ENCODE results near the gene ATF7. TPM values are rescaled to one million over a fixed set of nuclear protein-coding genes. Genes with fewer than 3 reads are reported as not detected.

Gene ATF7
- polyA plus RNA-seq, 1 experiment, result 27.1 TPM

DNA sequence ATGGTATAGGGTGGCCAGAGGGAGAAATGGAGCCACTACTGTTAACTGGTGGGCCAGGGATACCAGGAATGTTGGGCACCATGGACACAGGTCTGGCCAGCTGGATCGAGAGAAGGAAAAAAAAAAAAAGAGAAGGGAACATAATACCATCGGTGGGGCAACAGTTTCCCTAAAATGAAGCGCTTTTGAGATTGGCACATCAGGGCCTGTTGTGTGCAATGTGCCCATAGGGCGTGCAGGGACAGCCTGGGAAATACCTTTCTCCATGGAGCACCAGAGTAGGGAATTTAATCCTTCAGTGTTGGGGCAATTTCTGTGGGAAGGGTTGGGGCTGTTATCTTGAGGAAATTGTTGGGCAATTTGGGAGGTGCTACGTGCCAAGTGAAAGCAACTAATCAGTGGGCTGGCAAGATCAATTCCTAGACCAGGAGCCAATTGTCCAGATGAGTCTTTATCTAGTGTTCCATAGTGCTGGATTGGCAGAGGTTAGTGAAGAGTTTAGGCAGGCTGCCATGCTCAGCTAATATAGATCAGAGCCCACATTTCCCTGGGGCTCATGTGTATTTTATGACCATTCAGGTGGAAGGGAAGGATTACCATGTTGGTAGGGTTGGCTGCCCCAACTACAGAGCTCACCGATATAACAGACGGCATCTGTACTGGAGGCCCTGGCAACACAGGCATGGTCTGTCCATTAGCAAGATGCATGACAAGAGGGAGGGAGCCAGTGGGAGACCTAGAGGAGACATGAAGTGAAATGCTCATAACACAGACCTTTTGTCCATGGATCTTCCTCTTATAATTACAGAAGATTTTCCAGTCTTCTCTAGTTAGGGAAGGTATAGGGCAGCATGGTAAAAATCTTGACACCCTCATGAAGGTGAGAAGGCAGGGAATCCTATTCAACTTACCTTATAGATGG, 93.4 kb downstream of the ATF7 start:
- H3K4me3 ChIP-seq (ENCODE audit: low read depth, low read length), result no peak overlapping the region
- ChIA-PET POLR2A (interaction anchor here (0.6 kb wide), 1 partner anchor 187 kb away, joined by 3 read pairs; no protein-coding TSS in a partner anchor), CTCF (interaction anchor here (0.8 to 1.8 kb wide), 3 partner anchors 11 to 214 kb away, joined by 3 to 6 read pairs (median 3); partner anchors contain the start of gene ATP5MC2)
- DNase-seq (ENCODE audit: low read depth, low spot score), result no peak
- no peaks in the 10 kb centered on the region for H3K27me3 ChIP-seq (ENCODE audit: control insufficient read depth, insufficient read depth, low read length)
- no peak overlapping the region for H3K27ac ChIP-seq (ENCODE audit: low read depth, low read length)
- no peak for TF ChIP-seq CTCF (IDR thresholded peaks at IDR 0.05; ENCODE audit: low read depth, low read length)
- no peaks in the 10 kb centered on the region for H3K9me3 ChIP-seq (ENCODE audit: control insufficient read depth, insufficient read depth, low read length)

DNA sequence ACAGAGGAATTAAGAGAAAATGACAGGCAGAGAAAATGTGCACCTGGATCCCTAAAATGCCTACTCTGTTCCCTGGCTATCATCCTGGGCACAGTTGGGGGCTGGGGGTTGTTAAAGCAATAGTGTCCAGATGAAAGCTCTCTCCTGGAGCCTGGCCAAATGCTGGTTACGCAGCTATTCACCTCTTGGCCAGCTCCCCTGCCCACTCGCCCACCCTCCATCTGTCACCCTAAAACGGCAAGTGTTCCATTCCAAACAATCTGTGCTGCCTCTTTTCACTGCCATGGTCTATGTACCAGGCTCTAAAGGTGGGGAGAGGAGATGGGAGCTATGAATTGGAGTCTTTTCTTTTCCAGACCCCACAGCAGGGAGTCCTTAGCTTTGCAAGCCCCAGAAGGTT, 94.2 kb downstream of the ATF7 start:
- DNase-seq (ENCODE audit: low read depth, low spot score), result no peak
- H3K27ac ChIP-seq (ENCODE audit: low read depth, low read length), result no peak overlapping the region
- POLR2A ChIA-PET, result no interaction called here
- no peaks in the 10 kb centered on the region for H3K9me3 ChIP-seq (ENCODE audit: control insufficient read depth, insufficient read depth, low read length)
- TF ChIP-seq CTCF (IDR thresholded peaks at IDR 0.05; ENCODE audit: low read depth, low read length), result no peak
- no peak overlapping the region for H3K4me3 ChIP-seq (ENCODE audit: low read depth, low read length)
- CTCF ChIA-PET, result interaction anchor here (0.8 to 1.8 kb wide), 3 partner anchors 12 to 214 kb away, joined by 3 to 6 read pairs (median 3); no protein-coding TSS in a partner anchor
- H3K27me3 ChIP-seq (ENCODE audit: control insufficient read depth, insufficient read depth, low read length), result no peaks in the 10 kb centered on the region

DNA sequence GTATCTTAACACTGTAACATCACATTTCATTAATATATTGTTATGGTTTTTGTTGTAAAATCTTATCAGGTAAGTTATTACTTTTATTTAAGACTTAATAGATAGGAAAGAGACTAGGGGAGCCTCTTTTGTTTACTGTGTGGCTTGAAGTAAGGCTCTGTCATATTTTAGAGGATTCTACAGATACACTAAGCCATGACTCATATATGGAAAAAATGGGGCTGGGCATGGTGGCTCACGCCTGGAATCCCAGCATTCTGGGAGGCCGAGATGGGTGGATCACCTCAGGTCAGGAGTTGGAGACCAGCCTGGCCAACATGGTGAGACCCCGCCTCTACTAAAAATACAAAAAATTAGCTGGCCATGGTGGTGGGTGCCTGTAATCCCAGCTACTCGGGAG, 95.3 kb downstream of the ATF7 start:
- H3K4me3 ChIP-seq (ENCODE audit: low read depth, low read length), result no peak overlapping the region
- no peak overlapping the region for H3K27ac ChIP-seq (ENCODE audit: low read depth, low read length)
- ChIA-PET POLR2A (no interaction called here), CTCF (interaction anchor here (1.8 kb wide), 1 partner anchor 13 kb away, joined by 6 read pairs; no protein-coding TSS in a partner anchor)
- no peaks in the 10 kb centered on the region for H3K9me3 ChIP-seq (ENCODE audit: control insufficient read depth, insufficient read depth, low read length)
- no peaks in the 10 kb centered on the region for H3K27me3 ChIP-seq (ENCODE audit: control insufficient read depth, insufficient read depth, low read length)
- TF ChIP-seq CTCF (IDR thresholded peaks at IDR 0.05; ENCODE audit: low read depth, low read length), result no peak
- no peak for DNase-seq (ENCODE audit: low read depth, low spot score)

DNA sequence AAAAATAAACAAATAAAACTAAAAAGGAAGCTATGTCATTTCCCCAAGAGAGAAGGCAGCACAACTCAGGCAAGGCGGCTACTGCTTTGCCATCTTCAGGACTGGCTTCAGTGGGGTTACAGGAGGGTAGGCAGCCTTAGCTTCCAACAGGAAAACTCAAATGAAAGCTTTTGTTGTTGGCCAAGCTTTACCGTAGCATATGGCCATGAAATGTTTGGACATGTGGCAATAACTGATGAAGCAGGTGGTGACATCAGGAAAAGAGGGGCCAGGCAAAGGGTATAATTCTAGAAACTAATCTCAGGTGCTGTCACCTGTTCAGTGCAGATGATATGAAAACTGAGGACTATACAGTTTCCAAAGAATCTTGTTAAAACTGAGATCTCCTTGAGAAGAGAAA, 96.1 kb downstream of the ATF7 start:
- DNase-seq (ENCODE audit: low read depth, low spot score), result no peak
- POLR2A ChIA-PET, result no interaction called here
- no peaks in the 10 kb centered on the region for H3K27me3 ChIP-seq (ENCODE audit: control insufficient read depth, insufficient read depth, low read length)
- CTCF ChIA-PET, result interaction anchor here (1.0 to 2.0 kb wide), 2 partner anchors 13 to 146 kb away, joined by 3 to 12 read pairs; partner anchors contain the start of gene ATP5MC2
- no peak for TF ChIP-seq CTCF (IDR thresholded peaks at IDR 0.05; ENCODE audit: low read depth, low read length)
- H3K4me3 ChIP-seq (ENCODE audit: low read depth, low read length), result no peak overlapping the region
- no peaks in the 10 kb centered on the region for H3K9me3 ChIP-seq (ENCODE audit: control insufficient read depth, insufficient read depth, low read length)
- no peak overlapping the region for H3K27ac ChIP-seq (ENCODE audit: low read depth, low read length)

GRCh38 chr12:53524476-53524875, 101.7 kb downstream of the ATF7 start:
- POLR2A ChIA-PET, result no interaction called here
- Histone ChIP-seq H3K4me3 (ENCODE audit: low read depth, low read length) (no peak overlapping the region), H3K27me3 (ENCODE audit: control insufficient read depth, insufficient read depth, low read length) (no peaks in the 10 kb centered on the region), H3K9me3 (ENCODE audit: control insufficient read depth, insufficient read depth, low read length) (no peaks in the 10 kb centered on the region), H3K27ac (ENCODE audit: low read depth, low read length) (no peak overlapping the region)
- no peak for TF ChIP-seq CTCF (IDR thresholded peaks at IDR 0.05; ENCODE audit: low read depth, low read length)
- no peak for DNase-seq (ENCODE audit: low read depth, low spot score)
- CTCF ChIA-PET, result interaction anchor here (0.6 kb wide), 1 partner anchor 14 kb away, joined by 3 read pairs; no protein-coding TSS in a partner anchor
